Subcutaneous abdominal adipose tissue (tissue), 5 donors: Measurements from ENCODE around the gene PLCG1.
A peak's percentile ranks its signal among the peaks of the same experiment; 100 is the strongest.
"Not testable (repeated sequence)": the region's sequence is repeated elsewhere in the genome, so short reads cannot be mapped to it uniquely, and the experiment has no call there.

ENCODE experiments used
- H3K27ac ChIP-seq: one replicate; pipeline ENCODE4 v1.7.0; 2013; ENCODE audit warnings: low read depth, mild to moderate bottlenecking, inconsistent platforms, low read length, moderate library complexity
- H3K27me3 ChIP-seq, 5 donors: one replicate each; pipeline ENCODE4 v1.7.0; 2013; ENCODE audit warnings: low read length in 5 of 5, inconsistent platforms in 1 of 5; ENCODE audit not compliant: control insufficient read depth in 5 of 5, insufficient read depth in 4 of 5
- H3K36me3 ChIP-seq, 5 donors: one replicate each; pipeline ENCODE4 v1.7.0; 2013; ENCODE audit warnings: low read length in 5 of 5; ENCODE audit not compliant: control insufficient read depth in 5 of 5, insufficient read depth in 5 of 5
- H3K4me1 ChIP-seq, 5 donors: one replicate each; pipeline ENCODE4 v1.7.0; 2013; ENCODE audit warnings: low read length in 5 of 5, mild to moderate bottlenecking in 3 of 5, moderate library complexity in 1 of 5; ENCODE audit not compliant: control insufficient read depth in 5 of 5, insufficient read depth in 5 of 5
- H3K4me3 ChIP-seq, 5 donors: one replicate each; pipeline ENCODE4 v1.7.0; 2013; ENCODE audit warnings: low read length in 5 of 5, low read depth in 1 of 5
- H3K9ac ChIP-seq, 5 donors: one replicate each; pipeline ENCODE4 v1.7.0; 2013; ENCODE audit warnings: low read length in 5 of 5, mild to moderate bottlenecking in 4 of 5, moderate library complexity in 3 of 5
- H3K9me3 ChIP-seq, 5 donors: one replicate each; pipeline ENCODE4 v1.7.0; 2013; ENCODE audit warnings: low read length in 5 of 5; ENCODE audit not compliant: control insufficient read depth in 5 of 5
- donor health status: healthy.
- donor health status: healthy.
- donor health status: healthy.
- donor health status: healthy.
- donor health status: healthy.

PLCG1 gene

DNA sequence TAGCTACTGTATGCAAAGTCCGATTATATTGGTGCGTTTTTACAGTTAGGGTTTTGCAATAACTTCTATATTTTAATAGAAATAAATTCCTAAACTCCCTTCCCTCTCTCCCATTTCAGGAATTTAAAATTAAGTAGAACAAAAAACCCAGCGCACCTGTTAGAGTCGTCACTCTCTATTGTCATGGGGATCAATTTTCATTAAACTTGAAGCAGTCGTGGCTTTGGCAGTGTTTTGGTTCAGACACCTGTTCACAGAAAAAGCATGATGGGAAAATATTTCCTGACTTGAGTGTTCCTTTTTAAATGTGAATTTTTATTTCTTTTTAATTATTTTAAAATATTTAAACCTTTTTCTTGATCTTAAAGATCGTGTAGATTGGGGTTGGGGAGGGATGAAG lies 13.7 kb upstream of the PLCG1 start:
- Histone ChIP-seq H3K4me1 (peaks cover 0 to 10% (median 0%) of the 10 kb centered on the region in 5 donors), H3K9me3 (no peaks in the 10 kb centered on the region), H3K27ac (no peak overlapping the region), H3K27me3 (no peaks in the 10 kb centered on the region), H3K36me3 (peaks cover 24 to 70% (median 65%) of the 10 kb centered on the region in 5 donors), H3K9ac (no peak overlapping the region), H3K4me3 (no peak overlapping the region)

DNA sequence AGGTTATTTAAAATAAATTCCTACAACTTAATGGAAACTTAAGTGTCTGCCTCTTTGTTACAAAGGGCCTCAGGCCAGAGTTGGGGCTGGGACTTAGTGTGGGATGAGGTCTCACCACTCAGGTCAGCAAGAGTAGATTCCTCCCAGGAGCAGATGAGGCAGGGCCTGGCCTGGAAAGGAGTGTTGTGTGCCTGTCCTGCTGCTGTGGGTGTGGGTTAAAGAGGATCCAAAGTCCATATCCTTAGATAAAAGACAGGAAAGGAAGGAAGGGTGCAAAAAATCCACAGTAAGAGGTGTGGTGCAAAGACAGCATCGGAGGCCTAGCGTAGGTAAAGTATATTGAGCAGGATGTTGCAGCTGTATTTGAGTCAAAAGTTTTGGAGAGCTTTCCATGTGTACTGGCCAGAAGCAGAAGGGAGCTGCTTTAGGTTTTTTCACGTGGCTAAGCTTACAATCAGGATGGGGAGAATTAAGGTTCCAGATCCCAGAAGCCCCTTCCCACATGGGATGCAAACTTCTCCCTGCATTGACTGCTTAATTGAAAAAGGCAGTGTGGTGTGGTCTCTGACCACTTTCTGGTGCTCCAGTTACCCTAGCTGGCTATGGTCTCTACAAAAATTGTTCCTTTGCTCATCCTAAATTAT lies 12.8 kb upstream of the PLCG1 start:
- H3K27ac ChIP-seq = no peak overlapping the region

DNA sequence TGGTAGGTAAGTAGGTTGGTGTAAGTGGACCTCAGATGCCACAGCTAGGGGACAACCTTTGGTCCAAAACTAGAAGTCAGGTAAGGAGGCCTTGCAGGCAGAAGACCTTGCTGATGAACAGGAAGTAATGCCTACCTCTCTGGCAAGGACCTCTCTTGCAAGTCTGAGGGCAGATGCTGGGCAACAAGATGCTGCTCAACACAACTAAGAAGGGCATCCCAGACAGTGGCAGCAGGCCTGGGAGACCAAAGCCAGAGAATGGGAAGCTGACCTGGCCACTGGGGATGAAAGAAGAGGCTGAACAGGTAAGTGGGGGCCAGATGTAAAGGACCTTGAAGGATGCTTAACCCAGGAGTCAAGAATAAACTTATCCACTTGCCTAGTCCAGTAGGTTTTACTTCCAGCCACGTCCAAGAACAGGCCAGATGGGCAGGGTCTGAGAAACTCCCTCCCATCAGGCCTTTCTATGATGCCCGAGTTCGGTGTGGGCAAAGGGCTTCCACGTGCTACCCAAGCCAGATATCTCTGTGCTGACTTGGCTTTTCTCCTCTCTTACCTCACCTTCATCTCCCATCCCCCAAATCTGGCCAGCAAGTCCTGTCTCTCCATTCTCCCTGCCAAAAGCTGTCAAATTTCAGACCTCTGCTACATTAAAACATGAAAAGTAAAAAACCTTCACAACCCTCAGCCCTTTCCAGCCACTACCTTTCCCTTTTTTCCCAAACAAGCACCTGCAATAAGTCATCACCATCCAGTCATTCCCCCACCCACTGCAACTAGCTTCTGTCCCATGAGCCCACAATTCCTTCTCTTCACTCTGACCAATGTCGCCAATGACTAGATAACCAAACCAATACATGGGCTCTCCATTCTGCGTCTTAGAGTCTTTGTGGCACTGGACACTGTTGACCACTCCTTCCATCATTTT lies 11.5 kb upstream of the PLCG1 start:
- Histone ChIP-seq H3K9ac (no peak overlapping the region), H3K27ac (no peak overlapping the region), H3K4me3 (no peak overlapping the region), H3K36me3 (peaks cover 10 to 51% (median 46%) of the 10 kb centered on the region in 5 donors), H3K27me3 (no peaks in the 10 kb centered on the region), H3K9me3 (no peaks in the 10 kb centered on the region), H3K4me1 (peaks cover 0 to 10% (median 0%) of the 10 kb centered on the region in 5 donors)

More for the DNA sequence above, 12.8 kb upstream of the PLCG1 start:
- H3K36me3 ChIP-seq = peaks cover 17 to 62% (median 57%) of the 10 kb centered on the region in 5 donors
- no peak overlapping the region for H3K9ac ChIP-seq
- H3K4me3 ChIP-seq = no peak overlapping the region
- peaks cover 0 to 10% (median 0%) of the 10 kb centered on the region in 5 donors for H3K4me1 ChIP-seq
- H3K9me3 ChIP-seq = no peaks in the 10 kb centered on the region
- no peaks in the 10 kb centered on the region for H3K27me3 ChIP-seq

DNA sequence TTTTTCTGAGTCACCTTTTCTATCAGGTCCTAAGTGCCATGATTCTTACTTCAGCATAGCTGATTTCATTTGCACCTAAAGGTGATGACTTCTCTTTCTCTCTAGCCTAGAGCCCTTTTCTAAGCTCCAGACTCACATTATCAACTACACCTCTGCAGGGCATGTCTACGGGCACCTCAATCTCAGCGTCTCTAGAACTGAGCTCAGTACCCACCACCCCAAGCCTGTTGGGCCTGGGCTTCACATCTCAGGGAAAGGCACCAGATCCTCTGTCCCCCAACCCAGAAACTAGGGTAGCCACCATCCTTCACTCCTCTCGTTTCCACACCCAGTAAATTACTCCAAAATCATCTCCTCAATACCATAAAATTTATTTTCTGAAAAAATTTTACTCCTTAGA lies 10.6 kb upstream of the PLCG1 start:
- Histone ChIP-seq H3K27ac (no peak overlapping the region), H3K4me1 (peaks cover 0 to 10% (median 0%) of the 10 kb centered on the region in 5 donors), H3K9me3 (no peaks in the 10 kb centered on the region), H3K4me3 (no peak overlapping the region), H3K36me3 (peaks cover 10 to 42% (median 37%) of the 10 kb centered on the region in 5 donors), H3K27me3 (no peaks in the 10 kb centered on the region), H3K9ac (peak overlapping the region in 1 of 5 donors; percentile 41)

DNA sequence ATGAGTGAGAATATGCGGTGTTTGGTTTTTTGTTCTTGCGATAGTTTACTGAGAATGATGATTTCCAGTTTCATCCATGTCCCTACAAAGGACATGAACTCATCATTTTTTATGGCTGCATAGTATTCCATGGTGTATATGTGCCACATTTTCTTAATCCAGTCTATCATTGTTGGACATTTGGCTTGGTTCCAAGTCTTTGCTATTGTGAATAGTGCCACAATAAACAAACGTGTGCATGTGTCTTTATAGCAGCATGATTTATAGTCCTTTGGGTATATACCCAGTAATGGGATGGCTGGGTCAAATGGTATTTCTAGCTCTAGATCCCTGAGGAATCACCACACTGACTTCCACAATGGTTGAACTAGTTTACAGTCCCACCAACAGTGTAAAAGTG lies 9.0 kb upstream of the PLCG1 start:
- not testable (repeated sequence) for H3K27ac ChIP-seq, H3K9me3 ChIP-seq, H3K27me3 ChIP-seq, H3K9ac ChIP-seq, H3K4me1 ChIP-seq, H3K4me3 ChIP-seq
- H3K36me3 ChIP-seq = peaks cover 0 to 27% (median 21%) of the 10 kb centered on the region in 5 donors

DNA sequence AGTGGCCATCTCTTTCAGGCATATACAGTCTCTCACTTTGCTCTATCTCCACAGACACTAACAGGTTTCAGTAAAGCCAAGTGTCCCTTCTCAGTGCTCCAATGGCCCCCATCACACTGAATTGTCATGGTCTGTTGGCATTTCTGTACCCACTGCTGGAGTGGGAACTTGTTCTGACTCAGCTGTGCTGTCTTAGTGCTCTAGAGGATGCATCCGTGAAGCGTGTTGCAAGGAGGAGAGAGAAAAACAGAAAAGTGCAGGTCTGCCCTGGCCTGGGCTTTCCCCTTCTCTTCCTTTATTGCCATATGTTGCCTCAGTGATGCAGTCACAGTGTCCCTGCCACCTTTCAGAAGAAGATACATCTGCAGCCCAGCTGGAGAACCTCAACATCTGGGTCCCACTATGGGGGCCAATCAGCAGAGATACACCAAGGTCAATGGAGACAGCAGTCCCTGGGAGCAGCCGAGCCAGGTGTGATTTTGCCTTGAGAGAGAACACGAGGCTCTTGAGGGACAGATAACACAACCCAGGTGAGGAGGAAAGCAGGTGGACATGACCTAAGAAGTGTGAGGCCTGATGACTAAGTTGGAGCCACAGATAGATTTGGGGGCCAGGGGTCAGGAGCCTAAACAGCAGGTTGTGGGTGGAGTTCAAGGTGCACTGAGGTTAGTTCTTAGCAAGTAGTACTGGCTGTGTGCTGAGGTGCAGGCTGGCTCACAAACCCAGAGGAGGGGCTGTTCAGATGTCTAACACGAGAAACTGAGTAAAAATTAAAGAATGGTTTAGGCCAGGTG lies 5.6 kb upstream of the PLCG1 start:
- Histone ChIP-seq H3K36me3 (peaks cover 0 to under 1% (median 0%) of the 10 kb centered on the region in 5 donors), H3K9ac (no peak overlapping the region), H3K4me3 (no peak overlapping the region), H3K27ac (no peak overlapping the region), H3K27me3 (no peaks in the 10 kb centered on the region), H3K4me1 (peaks cover 2 to 16% (median 8%) of the 10 kb centered on the region in 5 donors), H3K9me3 (no peaks in the 10 kb centered on the region)

DNA sequence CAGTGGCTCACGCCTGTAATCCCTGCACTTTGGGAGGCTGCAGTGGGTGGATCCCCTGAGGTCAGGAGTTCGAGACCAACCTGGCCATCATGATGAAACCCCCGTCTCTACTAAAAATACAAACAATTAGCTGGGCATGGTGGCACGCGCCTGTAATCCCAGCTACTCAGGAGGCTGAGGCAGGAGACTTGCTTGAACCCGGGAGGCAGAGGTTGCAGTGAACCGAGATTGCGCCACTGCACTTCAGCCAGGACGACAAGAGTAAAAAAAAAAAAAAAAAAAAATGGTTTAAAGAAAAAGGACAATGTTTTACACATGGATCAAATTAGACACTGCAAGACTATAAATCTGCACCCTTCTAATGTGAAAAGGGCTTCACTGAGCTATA lies 5.0 kb upstream of the PLCG1 start:
- not testable (repeated sequence) for H3K9ac ChIP-seq, H3K9me3 ChIP-seq, H3K36me3 ChIP-seq, H3K27me3 ChIP-seq, H3K4me3 ChIP-seq, H3K27ac ChIP-seq
- peaks cover 2 to 16% (median 8%) of the 10 kb centered on the region in 5 donors for H3K4me1 ChIP-seq

DNA sequence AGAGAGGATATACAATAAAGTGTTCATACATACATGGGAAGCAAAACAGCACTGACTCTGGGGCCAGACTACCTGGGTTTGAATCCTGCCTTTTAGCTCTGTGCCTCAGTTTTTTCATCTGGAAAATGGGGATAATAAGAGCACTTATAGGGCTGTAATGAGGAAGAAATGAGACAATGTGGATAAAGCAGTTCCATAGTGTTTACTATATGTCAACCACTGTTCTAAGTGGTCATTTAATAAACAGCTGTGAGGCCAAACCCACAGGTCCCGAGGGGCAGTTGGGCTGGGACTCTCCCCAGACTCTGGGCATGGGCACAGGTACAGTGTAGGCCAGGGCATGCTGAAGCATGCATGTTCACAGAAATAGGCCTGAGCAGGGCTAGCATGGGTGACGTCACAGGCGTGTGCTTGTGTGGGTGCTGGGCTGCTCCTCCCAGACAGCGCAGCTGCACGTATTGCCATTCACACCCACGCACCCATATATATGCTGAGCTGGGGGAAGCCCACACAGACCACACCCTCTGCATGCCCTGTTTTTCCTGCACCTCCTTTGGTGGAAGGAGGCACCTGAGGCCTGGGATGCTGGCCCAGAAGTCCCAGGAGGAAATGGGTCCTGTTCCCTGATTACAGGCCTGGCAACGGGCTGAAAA lies 3.5 kb upstream of the PLCG1 start:
- Histone ChIP-seq H3K27ac (no peak overlapping the region), H3K4me1 (peaks cover 2 to 25% (median 20%) of the 10 kb centered on the region in 5 donors)

DNA sequence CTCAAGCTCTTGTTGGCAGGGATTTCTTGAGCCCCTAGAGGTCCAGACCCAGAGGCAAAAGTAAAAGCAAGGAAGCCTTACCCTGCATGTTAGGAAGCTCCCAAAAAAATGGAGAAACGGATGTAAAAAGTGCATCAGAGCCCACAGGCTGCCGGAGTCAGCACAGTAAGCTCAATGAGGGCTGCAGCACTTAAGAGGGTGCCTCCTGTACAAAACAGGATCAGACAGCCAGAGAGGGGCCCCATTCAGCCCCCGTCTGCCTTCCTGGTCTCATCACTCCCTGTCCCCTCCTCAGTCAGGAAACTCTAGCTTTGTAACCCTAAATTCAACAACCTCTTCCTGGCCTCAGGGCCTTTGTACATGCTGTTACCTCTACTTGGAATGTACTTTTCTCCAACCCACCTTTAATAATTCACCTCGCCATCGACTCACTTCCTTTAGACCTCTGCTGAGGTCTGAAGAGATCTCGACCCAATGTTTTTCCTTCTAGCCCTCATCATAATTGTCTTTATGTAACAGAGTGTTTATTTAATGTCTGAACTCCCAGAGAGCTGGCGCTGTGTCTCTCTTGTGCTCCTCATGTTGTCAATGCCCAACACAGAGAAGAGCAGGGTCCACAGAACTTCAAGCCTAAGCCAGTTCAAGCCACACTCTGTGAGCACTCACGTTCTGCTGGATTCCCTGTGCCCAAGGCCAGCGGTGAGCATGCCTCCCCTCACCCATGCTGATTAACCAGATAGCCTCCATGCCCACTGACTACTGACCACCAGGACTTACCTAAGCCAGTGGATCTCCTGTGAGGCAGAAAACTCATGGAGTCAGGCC lies 2.8 kb upstream of the PLCG1 start:
- Histone ChIP-seq H3K27ac (no peak overlapping the region), H3K9ac (no peak overlapping the region), H3K9me3 (no peaks in the 10 kb centered on the region), H3K36me3 (no peaks in the 10 kb centered on the region), H3K4me1 (peaks cover 2 to 32% (median 28%) of the 10 kb centered on the region in 5 donors), H3K27me3 (no peaks in the 10 kb centered on the region), H3K4me3 (no peak overlapping the region)

More for the DNA sequence above, 3.5 kb upstream of the PLCG1 start:
- Histone ChIP-seq H3K27me3 (no peaks in the 10 kb centered on the region), H3K9me3 (no peaks in the 10 kb centered on the region), H3K36me3 (no peaks in the 10 kb centered on the region), H3K9ac (no peak overlapping the region), H3K4me3 (no peak overlapping the region)
